ENCODE results near the gene EHBP1L1. TPM values are rescaled to one million over a fixed set of nuclear protein-coding genes. Genes with fewer than 3 reads are reported as not detected.

EHBP1L1 gene
- total and polyA plus RNA-seq, 7 donors: 114 to 345 (median 208) TPM

GRCh38 chr11:65590240-65590738 lies 14.4 kb downstream of the EHBP1L1 start:
- Histone ChIP-seq H3K36me3 (ENCODE audit: insufficient read depth in 1 of 2, low read depth in 1 of 2) (peaks cover 2 to 64% of the 10 kb centered on the region in 2 donors), H3K27me3 (ENCODE audit: insufficient read depth in 3 of 3, low read length in 2 of 3) (no peaks in the 10 kb centered on the region), H3K9me3 (no peaks in the 10 kb centered on the region), H3K27ac (peak overlapping the region; percentile 91), H3K4me1 (peaks cover 82% of the 10 kb centered on the region), H3K4me3 (no peak overlapping the region)
- ATAC-seq (peak in 1 of 4 donors; percentile 2), DNase-seq (peak in 1 of 2 donors; percentile 85)
- no peak for TF ChIP-seq CTCF (IDR thresholded peaks at IDR 0.05)
- intact Hi-C loops (cut with DNase I): no loop called here
- WGBS, 3 donors: 20 to 35% (median 23%) methylated on average over 8 of the region's 8 CpGs

- H3K4me1 ChIP-seq: peaks cover 66% of the 10 kb centered on the region
- no peaks in the 10 kb centered on the region for H3K9me3 ChIP-seq
- DNase-seq (peak in 1 of 2 donors; percentile 77), ATAC-seq (no peak)
- intact Hi-C loops (cut with DNase I): loop anchor here (2.0 kb wide), 2 partner anchors 17 to 51 kb away; no protein-coding TSS in a partner anchor
- TF ChIP-seq CTCF (IDR thresholded peaks at IDR 0.05): no peak
- peak overlapping the region; percentile 22 for H3K4me3 ChIP-seq
- 63 to 69% (median 68%) methylated on average over 84 to 106 of the region's 106 CpGs for WGBS, 3 donors
- H3K27me3 ChIP-seq (ENCODE audit: insufficient read depth in 3 of 3, low read length in 2 of 3): no peaks in the 10 kb centered on the region
- H3K27ac ChIP-seq: peak overlapping the region; percentile 91
- peaks cover 2 to 51% of the 10 kb centered on the region in 2 donors for H3K36me3 ChIP-seq (ENCODE audit: insufficient read depth in 1 of 2, low read depth in 1 of 2)
Measured at GRCh38 chr11:65591939-65592857, 16.3 kb downstream of the EHBP1L1 start.

GRCh38 chr11:65592858-65593517 lies 17.1 kb downstream of the EHBP1L1 start:
- DNase-seq: no peak
- TF ChIP-seq CTCF (IDR thresholded peaks at IDR 0.05): no peak
- Histone ChIP-seq H3K36me3 (ENCODE audit: insufficient read depth in 1 of 2, low read depth in 1 of 2) (peaks cover 3 to 52% of the 10 kb centered on the region in 2 donors), H3K4me3 (no peak overlapping the region), H3K27me3 (ENCODE audit: insufficient read depth in 3 of 3, low read length in 2 of 3) (no peaks in the 10 kb centered on the region), H3K4me1 (peaks cover 59% of the 10 kb centered on the region), H3K27ac (peak overlapping the region; percentile 91), H3K9me3 (no peaks in the 10 kb centered on the region)
- peak in 1 of 4 donors; percentile 0 for ATAC-seq
- 61 to 75% (median 62%) methylated on average over 22 of the region's 22 CpGs for WGBS, 3 donors
- intact Hi-C loops (cut with DNase I): loop anchor here (2.0 kb wide), 2 partner anchors 18 to 52 kb away; no protein-coding TSS in a partner anchor

- peaks cover 4 to 60% of the 10 kb centered on the region in 2 donors for H3K36me3 ChIP-seq (ENCODE audit: insufficient read depth in 1 of 2, low read depth in 1 of 2)
- peak; percentile 82 for TF ChIP-seq CTCF (IDR thresholded peaks at IDR 0.05)
- no peaks in the 10 kb centered on the region for H3K27me3 ChIP-seq (ENCODE audit: insufficient read depth in 3 of 3, low read length in 2 of 3)
- ATAC-seq: peak; percentile 72 to 79 (median 74)
- H3K27ac ChIP-seq: peak overlapping the region; percentile 91
- H3K4me3 ChIP-seq: no peak overlapping the region
- H3K4me1 ChIP-seq: peaks cover 51% of the 10 kb centered on the region
- H3K9me3 ChIP-seq: no peaks in the 10 kb centered on the region
- intact Hi-C loops (cut with DNase I): loop anchor here (2.0 kb wide), 2 partner anchors 19 to 53 kb away; no protein-coding TSS in a partner anchor
- DNase-seq: peak in 1 of 2 donors; percentile 87
- 36 to 46% (median 37%) methylated on average over 26 of the region's 26 CpGs for WGBS, 3 donors
Measured at GRCh38 chr11:65593518-65594414, 17.9 kb downstream of the EHBP1L1 start.

Data from psoas muscle (tissue), 8 donors.